SH-SY5Y (cell line): ENCODE results near the gene TOMT.
A peak's percentile ranks its signal among the peaks of the same experiment; 100 is the strongest.

Experiments used
- GATA2 ChIP-seq: IDR thresholded peaks from 2 replicates; pipeline ENCODE4 v1.6.1; 2011; ENCODE audit warnings: mild to moderate bottlenecking, low read depth, low read length
- GATA3 ChIP-seq: IDR thresholded peaks from 2 replicates; pipeline ENCODE4 v1.6.1; 2011; ENCODE audit warnings: low read depth, mild to moderate bottlenecking, low read length, moderate library complexity

TOMT gene

DNA sequence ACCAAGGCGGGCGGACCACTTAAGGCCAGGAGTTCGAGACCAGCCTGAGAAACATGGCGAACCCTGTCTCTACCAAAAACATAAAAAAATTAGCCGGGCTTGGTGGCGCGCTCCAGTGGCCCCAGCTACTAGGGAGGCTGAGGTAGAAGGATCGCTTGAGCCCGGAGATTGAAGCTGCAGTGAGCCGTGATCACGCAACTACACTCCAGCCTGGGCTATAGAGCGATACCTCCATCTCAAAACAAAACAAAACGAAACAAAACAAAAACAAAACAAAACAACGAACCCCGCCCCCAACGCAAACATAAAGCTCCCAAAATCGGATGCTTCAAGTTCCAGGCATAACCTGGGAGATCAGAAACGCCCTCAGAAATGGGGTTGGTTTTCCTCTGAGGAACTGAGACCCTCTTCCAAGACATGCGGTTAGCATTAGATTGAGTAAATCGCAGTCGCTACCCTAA is 24.5 kb upstream of the TOMT start:
- TF ChIP-seq GATA3 (no peak), GATA2 (no peak)

DNA sequence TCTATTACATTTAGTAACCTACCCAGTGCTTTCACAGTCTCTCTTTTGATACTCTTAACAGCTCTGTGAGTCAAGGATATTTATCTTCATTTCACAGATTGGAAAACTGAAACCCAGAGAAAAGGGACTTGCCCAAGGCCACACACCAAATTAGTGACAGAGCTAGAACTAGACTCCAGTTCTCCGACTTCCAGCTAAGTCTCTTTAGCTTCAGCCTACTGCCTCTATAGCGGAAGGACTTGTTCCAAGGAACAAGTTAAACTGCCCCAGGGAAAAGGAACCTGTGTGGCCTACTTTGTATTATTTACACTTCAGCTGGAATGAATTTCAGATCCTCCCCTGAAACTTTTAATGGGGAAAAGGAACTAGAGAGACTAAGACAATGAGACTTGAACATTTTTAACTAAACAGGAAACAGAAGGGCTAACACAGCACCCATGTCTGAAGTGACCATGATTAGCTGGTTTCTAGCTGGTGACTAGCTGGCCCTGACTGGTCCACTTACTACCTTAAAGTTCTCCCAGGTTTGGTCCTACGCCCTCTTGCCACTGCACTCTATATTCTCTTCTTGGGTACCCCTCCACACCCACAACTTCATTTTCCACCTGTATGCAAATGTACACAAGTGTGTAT is 23.8 kb upstream of the TOMT start:
- TF ChIP-seq GATA3 (no peak), GATA2 (no peak)

DNA sequence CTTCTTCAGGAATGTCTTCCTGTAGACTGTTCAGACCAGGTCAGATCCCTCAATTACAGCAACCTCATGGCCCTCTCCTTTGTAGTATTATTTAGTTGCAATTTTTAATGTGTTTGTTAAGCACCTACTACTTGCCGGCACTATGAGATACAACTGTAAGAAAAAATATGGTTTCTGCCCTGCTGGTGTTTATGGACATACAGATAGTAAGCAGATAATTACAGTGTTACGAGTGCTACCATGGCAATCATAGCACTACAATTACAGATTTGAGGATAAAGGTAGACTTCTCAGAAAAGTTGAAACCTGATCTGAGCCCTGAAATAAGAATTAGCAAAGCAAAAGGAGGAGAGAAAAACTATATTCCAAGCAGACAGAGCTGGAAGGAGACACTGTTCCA is 22.3 kb upstream of the TOMT start:
- TF ChIP-seq GATA3 (no peak), GATA2 (no peak)

DNA sequence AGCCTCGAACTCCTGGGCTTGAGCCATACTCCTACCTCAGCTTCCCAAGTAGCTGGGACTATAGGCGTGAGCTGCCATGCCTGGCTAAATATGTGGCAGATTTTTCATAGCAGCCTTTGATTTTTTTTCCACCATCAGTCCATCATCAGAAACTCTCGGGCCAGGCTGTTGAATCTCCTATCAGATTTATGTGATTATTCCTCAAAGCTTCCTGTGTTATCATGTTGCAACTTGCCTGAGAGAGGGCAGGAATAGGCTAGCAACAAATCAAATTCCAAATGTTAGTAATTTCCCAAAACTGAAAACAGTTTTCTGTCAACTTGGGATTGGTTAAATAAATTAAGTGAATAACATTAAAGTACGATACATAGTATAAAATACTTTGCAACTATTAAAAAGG is 21.6 kb upstream of the TOMT start:
- TF ChIP-seq GATA3 (no peak), GATA2 (no peak)

DNA sequence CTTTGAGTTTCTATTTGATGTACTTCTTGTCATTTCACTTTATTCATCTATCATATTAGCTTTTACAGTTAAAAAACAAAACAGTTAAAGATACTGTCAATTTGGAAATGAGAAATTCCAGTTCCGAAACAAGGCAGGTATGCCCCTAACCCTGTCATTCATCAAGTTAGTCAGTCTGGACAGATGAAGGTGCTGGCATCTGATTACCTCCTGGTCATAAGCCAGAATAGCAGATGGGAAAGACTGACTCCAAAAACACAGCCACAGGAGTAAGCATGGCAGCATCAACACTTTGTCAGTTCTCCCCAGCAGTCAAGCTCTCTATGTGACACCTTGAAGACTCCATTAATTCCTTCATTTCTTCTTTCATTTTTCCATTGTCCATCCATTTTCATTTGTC is 20.8 kb upstream of the TOMT start:
- peak; percentile 68 for TF ChIP-seq GATA2
- no peak for TF ChIP-seq GATA3

DNA sequence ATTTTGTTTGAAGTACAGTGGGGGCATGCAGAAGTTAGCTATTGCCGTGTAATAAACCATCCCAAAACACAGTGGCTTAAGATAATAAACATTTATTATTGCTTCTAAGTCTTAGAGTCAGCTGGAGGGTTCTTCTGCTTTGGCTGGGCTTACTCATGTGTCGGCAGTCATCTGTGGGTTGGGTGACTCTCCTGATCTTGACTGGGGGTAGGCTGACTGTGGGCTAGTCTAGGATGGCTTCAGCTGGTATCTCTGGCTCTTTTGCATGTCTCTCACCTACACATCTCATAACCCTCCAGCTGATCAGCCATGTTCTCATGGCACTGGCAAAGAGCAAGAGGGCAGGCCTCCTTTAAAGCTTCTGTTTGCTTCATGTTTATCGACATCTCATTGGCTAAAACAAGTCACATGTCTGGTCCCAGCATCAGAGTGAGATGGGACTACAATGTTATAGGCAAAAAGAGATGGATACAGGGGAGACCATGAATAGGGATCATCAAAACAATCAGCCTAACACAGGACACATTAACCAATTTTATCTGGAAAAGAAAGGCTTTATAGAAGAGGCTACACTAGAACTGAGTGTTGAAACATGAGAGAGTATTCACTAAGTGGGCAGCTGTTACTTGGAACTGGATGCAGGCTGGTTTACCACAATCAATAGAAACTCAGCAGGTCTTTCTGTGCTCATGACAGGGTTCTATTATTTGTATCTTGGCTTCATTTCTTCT is 19.9 kb upstream of the TOMT start:
- TF ChIP-seq GATA2 (no peak), GATA3 (no peak)

DNA sequence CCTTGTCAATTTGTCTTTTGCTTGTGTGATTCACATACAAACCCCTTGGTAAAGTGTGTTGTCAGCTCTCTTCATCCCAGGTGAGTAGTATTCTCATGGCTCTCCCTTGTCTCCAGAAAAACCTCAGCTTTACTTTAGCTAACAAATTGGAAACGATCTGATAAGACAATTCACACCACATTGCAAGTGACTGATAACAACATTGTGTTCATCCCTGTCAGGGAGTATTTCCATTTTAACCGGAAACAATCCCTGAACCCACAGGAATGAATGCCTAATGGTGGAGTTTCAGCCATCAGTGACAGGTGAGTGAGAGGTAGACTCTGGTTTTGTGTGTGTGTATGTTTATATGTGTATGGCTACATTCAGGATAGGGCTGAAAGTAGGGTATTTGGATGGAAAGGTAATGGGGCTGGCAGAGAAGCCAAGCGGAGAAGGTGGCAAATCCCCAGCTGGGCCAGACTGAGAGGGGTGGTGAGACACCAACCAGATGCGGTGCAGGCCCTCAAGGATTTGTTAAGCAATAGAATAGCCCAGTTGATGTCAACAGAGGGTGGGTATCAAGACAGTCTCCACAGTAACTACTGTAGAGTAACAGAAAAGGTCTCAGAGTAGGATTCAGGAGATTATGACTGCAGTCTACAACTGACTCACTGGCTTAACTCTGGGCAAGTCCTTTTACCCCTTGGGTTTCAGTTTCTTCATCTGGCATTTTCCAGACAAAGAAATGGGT is 17.5 kb upstream of the TOMT start:
- no peak for TF ChIP-seq GATA3
- TF ChIP-seq GATA2: no peak

DNA sequence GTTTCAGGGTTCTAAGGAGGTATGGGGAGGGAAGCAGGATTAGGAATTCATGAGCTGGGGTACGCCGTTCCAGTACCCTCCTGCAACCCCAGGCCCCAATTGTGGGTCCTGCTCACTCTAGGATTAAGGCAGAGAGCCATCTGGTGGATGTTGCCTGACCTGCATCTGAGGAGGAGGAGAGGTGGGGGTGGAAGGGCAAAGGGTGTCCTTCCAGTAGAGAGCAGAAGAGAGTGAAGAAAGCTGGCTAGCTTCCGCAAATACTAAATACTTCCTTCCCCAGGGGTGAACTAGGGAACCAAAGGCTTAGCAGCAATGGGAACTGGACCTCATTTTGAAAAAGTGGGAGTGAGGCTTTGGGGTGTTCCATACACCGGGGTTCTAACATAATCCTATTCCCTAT is 14.4 kb upstream of the TOMT start:
- no peak for TF ChIP-seq GATA3
- TF ChIP-seq GATA2: no peak

DNA sequence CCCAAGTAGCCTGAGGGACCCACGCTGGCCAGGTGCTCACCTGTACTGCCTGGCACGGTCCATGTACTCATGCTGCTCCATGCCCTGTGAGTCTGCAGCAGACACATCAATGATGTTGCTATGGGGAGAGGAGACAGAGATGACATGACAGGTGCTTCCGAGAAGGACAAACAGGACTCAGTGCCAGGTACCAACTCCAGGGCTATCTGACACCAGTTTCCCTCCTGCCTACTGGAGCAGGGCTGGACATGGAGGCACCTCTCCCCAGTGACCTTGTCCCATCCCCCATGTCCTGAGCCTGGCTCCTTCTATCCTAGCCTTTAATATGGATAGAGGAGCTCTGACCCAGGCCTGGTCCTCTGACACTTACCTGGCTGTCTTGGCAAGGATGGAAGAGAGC is 7.0 kb upstream of the TOMT start:
- no peak for TF ChIP-seq GATA2
- no peak for TF ChIP-seq GATA3

DNA sequence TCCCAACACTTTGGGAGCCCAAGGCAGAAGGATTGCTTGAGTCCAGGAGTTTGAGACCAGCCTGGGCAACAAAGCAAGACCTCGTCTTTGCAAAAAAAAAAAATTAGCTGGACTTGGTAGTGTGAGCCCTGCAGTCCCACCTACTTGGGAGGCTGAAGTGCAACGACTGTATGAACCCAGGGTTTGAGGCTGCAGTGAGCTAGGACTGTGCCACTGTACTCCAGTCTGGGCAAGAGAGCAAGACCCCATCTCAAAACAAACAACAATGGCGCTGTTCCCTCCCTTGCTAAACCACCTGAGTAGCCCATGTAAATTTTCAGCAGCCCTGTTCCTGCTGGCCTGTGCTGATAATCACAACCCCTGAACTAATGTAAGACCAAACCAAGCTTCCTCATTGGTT is 5.7 kb upstream of the TOMT start:
- no peak for TF ChIP-seq GATA3
- TF ChIP-seq GATA2: no peak

DNA sequence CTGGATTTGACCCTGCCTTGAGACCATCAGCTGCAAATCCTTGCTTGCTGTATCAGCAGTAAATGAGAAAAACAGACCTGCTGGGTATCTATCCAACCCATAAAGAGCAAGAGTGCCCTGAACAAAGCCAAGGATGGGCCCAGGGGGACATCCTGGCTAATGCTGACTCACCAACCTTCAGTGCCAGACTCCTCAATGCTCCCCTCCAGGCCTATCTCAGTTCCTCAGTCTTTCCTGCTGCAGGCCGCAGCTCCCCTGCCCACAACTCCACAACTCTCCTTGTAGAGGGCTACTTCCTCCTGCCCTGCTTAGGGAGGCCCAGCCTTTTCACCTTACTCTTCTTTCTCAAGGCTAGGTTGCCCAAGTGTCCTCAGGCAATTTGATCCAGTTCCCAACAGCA is 5.3 kb upstream of the TOMT start:
- no peak for TF ChIP-seq GATA3
- TF ChIP-seq GATA2: no peak

DNA sequence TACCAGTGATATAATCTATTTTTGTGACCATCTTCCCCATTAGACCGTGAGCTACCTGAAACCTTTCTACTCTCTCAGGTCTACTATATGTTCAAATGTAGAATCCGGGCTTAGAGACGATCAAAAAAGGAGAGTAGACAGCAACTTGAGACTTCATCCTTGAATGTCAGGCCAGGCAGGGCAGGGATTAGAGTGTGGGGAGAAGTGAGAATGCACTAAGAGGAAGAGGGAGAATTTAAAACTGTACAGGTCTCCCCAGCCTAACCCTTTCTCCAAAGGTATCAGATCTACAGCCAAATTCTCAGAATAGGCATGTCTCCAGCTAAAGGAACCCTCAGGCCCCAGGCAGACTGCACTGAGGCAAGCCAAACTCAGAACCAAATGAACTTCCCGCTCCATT is 3.6 kb upstream of the TOMT start:
- no peak for TF ChIP-seq GATA3
- no peak for TF ChIP-seq GATA2

DNA sequence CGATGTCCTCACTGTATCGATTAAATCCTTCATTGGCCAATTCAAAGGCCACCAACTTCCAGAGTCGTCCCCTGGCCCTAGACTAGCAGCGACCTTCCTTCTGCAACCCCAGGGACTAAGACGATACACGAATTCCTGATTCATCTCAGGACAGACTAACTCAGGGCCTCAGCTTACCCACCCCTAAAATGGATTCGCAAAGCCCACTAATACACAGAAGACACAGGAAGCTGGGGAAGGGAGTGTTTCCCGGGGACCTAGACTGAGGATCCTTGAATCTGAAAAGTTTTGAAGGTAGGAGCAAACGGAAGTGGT is 3.1 kb upstream of the TOMT start:
- TF ChIP-seq GATA3 (no peak), GATA2 (no peak)

DNA sequence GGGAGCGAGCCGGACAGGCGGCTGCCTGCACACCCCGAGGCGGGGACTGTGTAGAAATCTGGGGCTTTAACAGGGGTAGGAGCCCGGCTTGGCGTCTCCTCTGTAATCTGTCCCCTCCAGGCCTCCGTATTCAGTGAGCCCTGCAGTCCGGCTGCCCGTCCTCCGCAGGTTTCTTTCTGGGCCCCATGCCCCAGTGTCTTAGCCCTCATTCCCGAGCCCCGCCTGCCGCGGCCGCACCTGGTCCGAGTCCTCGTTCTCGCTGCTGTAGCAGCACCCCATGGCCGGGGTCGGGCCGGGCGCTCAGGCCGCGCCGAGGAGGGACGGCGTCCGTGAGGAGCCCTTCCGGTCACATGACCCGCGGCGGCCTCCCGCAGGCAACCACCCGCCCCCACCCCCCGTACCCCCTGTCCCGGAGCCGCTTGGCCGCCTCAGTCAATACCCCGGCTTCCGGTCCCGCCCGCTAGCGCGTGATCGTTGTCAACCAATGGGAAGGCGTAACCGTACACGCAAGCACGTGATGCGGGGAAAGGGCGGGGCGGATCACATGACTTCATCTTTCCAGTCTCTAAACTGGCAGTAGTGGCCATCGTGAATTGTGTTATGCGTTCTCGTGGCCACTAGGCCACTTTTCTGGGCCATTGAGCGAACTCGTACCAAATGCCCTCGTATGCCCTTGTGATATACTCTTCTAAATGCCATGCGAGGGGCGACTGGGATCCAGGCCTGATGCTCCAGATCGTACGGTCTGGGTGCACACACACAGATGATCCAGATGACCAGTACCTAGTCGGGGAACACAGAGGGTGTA is 2.6 kb upstream of the TOMT start, which contains the start of gene LAMTOR1:
TSS of gene LAMTOR1 (minus strand) at position 352 of the 808 bp plus-strand sequence. CDS start at position 279, 73 bp downstream.
- TF ChIP-seq GATA3 (no peak), GATA2 (no peak)
